ENCODE measurements around the gene PUS10.

The PUS10 gene

DNA sequence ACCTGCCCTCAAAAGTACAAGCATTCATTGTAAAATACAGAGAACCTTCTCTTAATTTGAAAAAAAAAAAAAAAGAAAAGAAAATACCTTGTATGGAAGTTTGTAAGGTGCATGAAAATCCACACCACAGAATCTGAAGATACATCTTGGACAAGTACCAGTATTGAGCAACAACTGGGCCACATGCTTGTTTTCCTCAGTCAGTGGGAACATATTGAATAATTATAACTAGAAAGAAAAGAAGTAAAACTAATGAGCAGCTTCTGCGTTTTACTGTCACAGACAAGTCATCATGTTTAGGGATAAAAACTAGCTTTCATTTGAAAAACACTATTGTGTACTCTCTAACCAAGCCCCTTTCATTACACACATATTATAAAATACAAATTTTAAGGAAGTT lies 6.4 kb downstream of the PUS10 start:
- TF ChIP-seq, protein P1, sequence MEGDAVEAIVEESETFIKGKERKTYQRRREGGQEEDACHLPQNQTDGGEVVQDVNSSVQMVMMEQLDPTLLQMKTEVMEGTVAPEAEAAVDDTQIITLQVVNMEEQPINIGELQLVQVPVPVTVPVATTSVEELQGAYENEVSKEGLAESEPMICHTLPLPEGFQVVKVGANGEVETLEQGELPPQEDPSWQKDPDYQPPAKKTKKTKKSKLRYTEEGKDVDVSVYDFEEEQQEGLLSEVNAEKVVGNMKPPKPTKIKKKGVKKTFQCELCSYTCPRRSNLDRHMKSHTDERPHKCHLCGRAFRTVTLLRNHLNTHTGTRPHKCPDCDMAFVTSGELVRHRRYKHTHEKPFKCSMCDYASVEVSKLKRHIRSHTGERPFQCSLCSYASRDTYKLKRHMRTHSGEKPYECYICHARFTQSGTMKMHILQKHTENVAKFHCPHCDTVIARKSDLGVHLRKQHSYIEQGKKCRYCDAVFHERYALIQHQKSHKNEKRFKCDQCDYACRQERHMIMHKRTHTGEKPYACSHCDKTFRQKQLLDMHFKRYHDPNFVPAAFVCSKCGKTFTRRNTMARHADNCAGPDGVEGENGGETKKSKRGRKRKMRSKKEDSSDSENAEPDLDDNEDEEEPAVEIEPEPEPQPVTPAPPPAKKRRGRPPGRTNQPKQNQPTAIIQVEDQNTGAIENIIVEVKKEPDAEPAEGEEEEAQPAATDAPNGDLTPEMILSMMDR (IDR thresholded peaks at IDR 0.05; ENCODE audit: low read length, missing control alignments) = no peak
- H3K4me3 ChIP-seq (replicated peaks; ENCODE audit: low read depth, low read length) = no peak overlapping the region
- peak; percentile 39 for DNase-seq (ENCODE audit: low read depth)

DNA sequence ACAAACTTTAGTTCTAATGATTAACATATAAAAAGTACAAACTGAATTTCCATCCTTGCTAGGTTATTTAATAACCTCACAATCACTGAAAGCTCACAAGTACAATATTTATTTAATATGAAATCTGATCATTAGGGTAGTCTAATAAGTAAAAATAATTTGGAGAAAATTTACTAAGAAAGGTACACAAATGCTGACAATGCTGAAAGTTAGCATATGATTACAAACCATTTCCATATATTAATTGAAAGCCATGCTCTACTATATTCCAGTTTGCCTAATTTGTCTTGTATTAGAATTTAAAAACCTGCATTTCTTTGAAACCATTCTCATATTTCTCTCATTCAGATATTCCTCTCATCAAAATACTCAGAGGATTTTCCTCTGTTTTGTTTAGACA lies 8.7 kb downstream of the PUS10 start:
- H3K4me3 ChIP-seq (replicated peaks; ENCODE audit: low read depth, low read length) = no peak overlapping the region
- DNase-seq (ENCODE audit: low read depth) = no peak
- TF ChIP-seq, protein P1 (IDR thresholded peaks at IDR 0.05; ENCODE audit: low read length, missing control alignments) = no peak

DNA sequence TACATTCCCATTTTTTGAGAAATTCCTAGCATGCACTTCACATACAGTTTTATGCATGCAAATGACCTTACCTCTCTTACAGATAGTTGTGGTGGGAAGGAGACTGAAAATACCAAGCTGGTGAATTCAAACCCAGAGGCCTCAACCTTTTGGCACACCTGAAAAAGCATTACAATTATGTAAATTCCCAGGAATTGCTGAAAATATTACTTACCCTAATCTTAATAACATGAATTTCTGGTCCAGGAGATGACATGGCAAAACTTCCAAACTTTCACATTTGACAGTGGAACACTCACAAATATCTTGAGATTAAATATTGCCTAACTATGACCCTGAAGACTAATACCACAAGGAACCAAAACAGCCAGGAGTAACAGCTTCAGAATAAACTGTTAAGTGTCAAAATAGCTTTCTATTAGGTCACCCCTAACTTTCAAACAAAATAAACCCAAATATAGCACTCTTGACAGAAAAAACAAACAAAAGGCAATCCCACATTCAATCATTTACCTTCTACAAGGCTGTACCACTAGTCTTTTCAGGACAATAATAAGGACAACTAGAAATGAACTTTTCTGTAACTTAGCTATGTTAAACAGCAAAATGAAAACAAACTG lies 11.5 kb downstream of the PUS10 start:
- H3K4me3 ChIP-seq (replicated peaks; ENCODE audit: low read depth, low read length) = no peak overlapping the region
- DNase-seq (ENCODE audit: low read depth) = no peak
- TF ChIP-seq, protein P1 (IDR thresholded peaks at IDR 0.05; ENCODE audit: low read length, missing control alignments) = no peak

DNA sequence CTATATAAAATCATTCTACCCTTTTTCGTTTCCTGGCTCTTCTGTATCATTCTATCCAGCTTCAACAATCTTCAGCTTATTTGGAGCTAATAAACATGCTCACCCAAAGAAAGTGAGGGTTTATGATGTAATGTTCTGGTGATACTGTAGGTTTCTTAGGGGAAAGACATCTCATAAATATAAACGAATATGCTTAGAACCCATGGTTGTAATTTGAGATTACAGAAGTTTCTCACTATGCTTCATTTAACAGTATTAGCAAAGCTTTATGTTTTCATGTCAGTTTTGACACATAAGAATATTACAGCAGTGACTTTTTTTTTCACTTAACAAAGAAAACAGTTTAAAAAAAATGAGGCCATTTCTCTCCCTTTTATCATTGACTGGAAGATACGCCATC lies 12.3 kb downstream of the PUS10 start:
- no peak overlapping the region for H3K4me3 ChIP-seq (replicated peaks; ENCODE audit: low read depth, low read length)
- DNase-seq (ENCODE audit: low read depth) = no peak
- TF ChIP-seq, protein P1 (IDR thresholded peaks at IDR 0.05; ENCODE audit: low read length, missing control alignments) = no peak

DNA sequence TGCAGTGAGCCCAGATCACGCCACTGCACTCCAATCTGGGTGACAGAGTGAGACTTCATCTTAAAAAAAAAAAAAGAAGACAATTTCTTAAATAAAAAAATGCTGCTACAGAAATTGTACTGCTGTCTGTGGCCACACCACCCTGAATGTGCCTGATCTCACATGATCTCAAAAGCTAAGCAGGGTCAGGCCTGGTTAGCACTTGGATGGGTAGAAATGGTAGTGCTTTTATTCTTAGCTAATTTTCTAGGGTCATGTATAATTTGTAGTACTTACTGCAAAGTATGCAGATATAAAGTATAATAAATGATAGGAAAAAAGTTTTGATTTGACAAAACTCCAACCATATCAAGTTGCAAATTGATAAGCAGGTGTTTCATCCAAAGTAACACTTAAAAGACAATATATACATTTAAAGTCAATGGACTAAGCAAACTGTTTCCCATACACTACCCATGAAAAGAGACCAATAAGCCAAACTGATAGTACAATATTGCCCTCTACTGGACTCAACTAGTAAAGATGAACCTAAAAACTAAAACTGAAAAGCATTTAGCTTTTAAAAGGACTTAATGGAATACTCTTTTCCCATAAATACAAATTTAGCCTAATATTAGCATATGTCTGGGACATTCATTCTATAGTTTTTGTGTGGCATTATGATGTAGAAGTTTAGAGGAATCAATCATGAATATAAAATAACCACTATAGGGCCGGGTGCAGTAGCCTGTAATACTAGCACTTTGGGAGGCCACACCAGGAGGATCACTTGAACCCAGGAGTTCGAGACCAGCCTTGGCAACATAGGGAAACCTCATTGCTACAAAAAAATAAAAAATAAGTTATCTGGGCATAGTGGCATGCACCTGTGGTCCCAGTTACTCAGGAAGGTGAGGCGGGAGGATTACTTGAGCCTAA lies 19.2 kb downstream of the PUS10 start:
- DNase-seq (ENCODE audit: low read depth) = peak; percentile 78
- TF ChIP-seq, protein P1 (IDR thresholded peaks at IDR 0.05; ENCODE audit: low read length, missing control alignments) = peak; percentile 57
- H3K4me3 ChIP-seq (replicated peaks; ENCODE audit: low read depth, low read length) = no peak overlapping the region

DNA sequence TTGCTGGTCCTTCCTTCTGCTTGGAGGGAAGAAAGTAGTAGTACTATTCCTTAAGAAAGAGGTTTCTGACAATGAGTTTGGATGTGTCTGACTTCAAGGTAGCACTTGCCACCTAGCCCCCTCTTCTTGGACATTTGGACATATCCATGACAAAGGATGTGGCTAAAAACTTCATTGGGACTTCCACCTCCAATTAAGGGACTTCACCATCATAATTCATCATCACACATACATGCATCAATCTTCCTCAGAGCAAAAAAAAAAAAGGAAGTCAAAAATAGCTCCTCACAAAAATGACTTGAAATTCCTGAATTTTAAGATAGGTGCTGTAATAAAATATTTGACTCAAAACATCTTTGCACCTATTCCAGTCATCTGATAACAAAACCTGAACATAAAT lies 23.9 kb downstream of the PUS10 start:
- H3K4me3 ChIP-seq (replicated peaks; ENCODE audit: low read depth, low read length) = no peak overlapping the region
- no peak for DNase-seq (ENCODE audit: low read depth)
- TF ChIP-seq, protein P1 (IDR thresholded peaks at IDR 0.05; ENCODE audit: low read length, missing control alignments) = no peak

All from fibroblast of pulmonary artery (primary cell).